ENCODE results near the gene GIT2. TPM values are rescaled to one million over a fixed set of nuclear protein-coding genes. Genes with fewer than 3 reads are reported as not detected.

GIT2 gene
- total and polyA plus RNA-seq, 2 of the 8 experiments (the other 6 are each of a cell fraction or from before 2014, with no cell fraction given), result 9.6 to 20.7 TPM

DNA sequence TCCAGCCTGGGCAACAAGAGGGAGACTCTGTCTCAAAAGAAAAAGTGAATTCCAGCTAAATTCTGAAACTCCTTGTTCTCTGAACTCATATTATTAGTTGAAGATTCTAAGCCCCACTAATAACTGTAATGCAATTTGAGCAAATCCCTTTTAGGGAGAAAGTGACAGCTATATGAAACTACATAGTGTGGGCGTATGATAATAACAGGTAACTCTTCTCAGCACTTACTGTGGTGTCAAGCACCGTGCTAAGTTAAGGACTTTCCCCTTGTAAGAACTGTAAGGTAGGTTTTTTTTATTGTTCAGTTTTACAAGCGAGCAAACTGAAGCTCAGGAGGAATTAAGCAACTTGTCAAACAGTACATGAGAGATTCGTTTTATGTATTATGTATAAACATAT lies 8.4 kb upstream of the GIT2 start:
- FAIRE-seq, result no peak
- no peak overlapping the region for H4K5ac ChIP-seq (ENCODE audit: insufficient read length, low read depth, low read length)
- no peak overlapping the region for H2BK120ac ChIP-seq (replicated peaks; ENCODE audit: low read depth, low read length)
- no peak overlapping the region for H2BK20ac ChIP-seq (ENCODE audit: low read length)
- H3K4me1 ChIP-seq (replicated peaks in 1 of 4; ENCODE audit: control insufficient read depth in 3 of 4, insufficient read depth in 4 of 4, low read length in 3 of 4), result peaks cover 0 to 6% (median 4%) of the 10 kb centered on the region in 4 experiments; a peak in 4 of 7 replicates
- no peak overlapping the region for H3K27ac ChIP-seq (ENCODE audit: low read depth, low read length)
- no peaks in the 10 kb centered on the region for H3K79me2 ChIP-seq (ENCODE audit: control insufficient read depth in 1 of 2, insufficient read depth in 2 of 2, low read length in 2 of 2)
- no peaks in the 10 kb centered on the region for H3K79me1 ChIP-seq (ENCODE audit: low read depth, low read length)
- H3K23me2 ChIP-seq (ENCODE audit: low read depth, low read length), result peaks cover 6% of the 10 kb centered on the region
- ChIA-PET CTCF (ENCODE audit: partially characterized antibody) (interaction anchor here (0.6 to 1.4 kb wide), 2 partner anchors 16 to 575 kb away, joined by 3 read pairs; no protein-coding TSS in a partner anchor), POLR2A (ENCODE audit: partially characterized antibody) (interaction anchor here (0.6 to 0.7 kb wide), 2 partner anchors 22 to 44 kb away, joined by 3 read pairs; no protein-coding TSS in a partner anchor)
- DNase-seq (ENCODE audit: low read depth in 1 of 2, low spot score in 2 of 2), result no peak
- no peak overlapping the region for H3K23ac ChIP-seq (ENCODE audit: insufficient read length)
- H3K36me3 ChIP-seq (ENCODE audit: control insufficient read depth in 2 of 4, insufficient read depth in 4 of 4, low read length in 3 of 4), result no peaks in the 10 kb centered on the region
- no peak overlapping the region for H2AK5ac ChIP-seq (ENCODE audit: low read depth, low read length)
- H3K9me3 ChIP-seq (ENCODE audit: insufficient read depth in 2 of 2, low read depth in 1 of 2, low read length in 1 of 2), result no peaks in the 10 kb centered on the region
- no peak overlapping the region for H3K4ac ChIP-seq (replicated peaks; ENCODE audit: insufficient read length, low read depth, low read length)
- H3K9ac ChIP-seq (replicated peaks in 1 of 4; ENCODE audit: extremely low read depth in 1 of 4, low read depth in 3 of 4, low read length in 3 of 4), result no peak overlapping the region
- H2BK12ac ChIP-seq (ENCODE audit: low read depth, low read length), result no peak overlapping the region
- no peak overlapping the region for H2BK5ac ChIP-seq (ENCODE audit: low read depth, low read length)
- H4K91ac ChIP-seq (replicated peaks; ENCODE audit: insufficient read length, low read length), result no peak overlapping the region
- H2BK15ac ChIP-seq (ENCODE audit: low read length), result no peak overlapping the region
- H3K14ac ChIP-seq (ENCODE audit: insufficient read length), result no peak overlapping the region
- no peak overlapping the region for H3K18ac ChIP-seq (ENCODE audit: extremely low read depth, low read length)
- 90% methylated on average over 4 of the region's 4 CpGs; no CpG with 5 or more reads in 1 of the 2 experiments for WGBS, 2 experiments (ENCODE audit: extremely low coverage in 1 of 2, insufficient coverage in 1 of 2, insufficient read length in 1 of 2, insufficient replicate concordance in 2 of 2, low coverage in 1 of 2, low lambda C conversion rate in 2 of 2, missing lambda C conversion rate in 1 of 2)
- peaks cover 0 to 2% of the 10 kb centered on the region in 2 experiments for H4K20me1 ChIP-seq (replicated peaks in 1 of 2; ENCODE audit: control insufficient read depth in 1 of 2, insufficient read depth in 2 of 2, low read length in 2 of 2)
- no peak overlapping the region for H3K4me2 ChIP-seq (ENCODE audit: insufficient read depth in 1 of 2, low read depth in 2 of 2, low read length in 2 of 2)
- H3K27me3 ChIP-seq (replicated peaks in 1 of 4; ENCODE audit: control insufficient read depth in 3 of 4, extremely low read depth in 1 of 4, insufficient read depth in 3 of 4, low read length in 3 of 4), result peaks cover 0 to 9% (median 7%) of the 10 kb centered on the region in 4 experiments; a peak in 5 of 7 replicates
- H3K56ac ChIP-seq (replicated peaks; ENCODE audit: insufficient read length, low read depth, low read length), result no peak overlapping the region
- no peak overlapping the region for H2AFZ ChIP-seq (ENCODE audit: low read length)
- H4K8ac ChIP-seq (ENCODE audit: extremely low read depth, insufficient read depth, low read length), result no peak overlapping the region
- no peak overlapping the region for H3K4me3 ChIP-seq (ENCODE audit: extremely low read depth in 1 of 4, insufficient read depth in 2 of 4, low read depth in 3 of 4, low read length in 4 of 4)
- no peak for TF ChIP-seq FOSL1 (IDR thresholded peaks at IDR 0.05; ENCODE audit: insufficient read depth, low read depth, low read length)
- TF ChIP-seq GABPA (IDR thresholded peaks at IDR 0.05; ENCODE audit: borderline replicate concordance, insufficient read depth, low read length), result no peak
- no peak for TF ChIP-seq KDM5A (IDR thresholded peaks at IDR 0.05; ENCODE audit: low read length)
- TF ChIP-seq, protein P1, sequence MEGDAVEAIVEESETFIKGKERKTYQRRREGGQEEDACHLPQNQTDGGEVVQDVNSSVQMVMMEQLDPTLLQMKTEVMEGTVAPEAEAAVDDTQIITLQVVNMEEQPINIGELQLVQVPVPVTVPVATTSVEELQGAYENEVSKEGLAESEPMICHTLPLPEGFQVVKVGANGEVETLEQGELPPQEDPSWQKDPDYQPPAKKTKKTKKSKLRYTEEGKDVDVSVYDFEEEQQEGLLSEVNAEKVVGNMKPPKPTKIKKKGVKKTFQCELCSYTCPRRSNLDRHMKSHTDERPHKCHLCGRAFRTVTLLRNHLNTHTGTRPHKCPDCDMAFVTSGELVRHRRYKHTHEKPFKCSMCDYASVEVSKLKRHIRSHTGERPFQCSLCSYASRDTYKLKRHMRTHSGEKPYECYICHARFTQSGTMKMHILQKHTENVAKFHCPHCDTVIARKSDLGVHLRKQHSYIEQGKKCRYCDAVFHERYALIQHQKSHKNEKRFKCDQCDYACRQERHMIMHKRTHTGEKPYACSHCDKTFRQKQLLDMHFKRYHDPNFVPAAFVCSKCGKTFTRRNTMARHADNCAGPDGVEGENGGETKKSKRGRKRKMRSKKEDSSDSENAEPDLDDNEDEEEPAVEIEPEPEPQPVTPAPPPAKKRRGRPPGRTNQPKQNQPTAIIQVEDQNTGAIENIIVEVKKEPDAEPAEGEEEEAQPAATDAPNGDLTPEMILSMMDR (IDR thresholded peaks at IDR 0.05; ENCODE audit: control extremely low read depth in 1 of 3, insufficient read depth in 1 of 3, low read depth in 1 of 3, low read length in 3 of 3), result no peak
- no peak for TF ChIP-seq SIRT6 (IDR thresholded peaks at IDR 0.05; ENCODE audit: low read length)
- TF ChIP-seq TAF7 (optimal IDR thresholded peaks at IDR 0.05; ENCODE audit: borderline replicate concordance, low read depth, low read length), result no peak
- no peak for TF ChIP-seq ASH2L (IDR thresholded peaks at IDR 0.05; ENCODE audit: low read length)
- no peak for TF ChIP-seq PHF8 (conservative IDR thresholded peaks at IDR 0.05; ENCODE audit: low read depth, low read length)
- TF ChIP-seq EGR1 (IDR thresholded peaks at IDR 0.05; ENCODE audit: borderline replicate concordance, low read depth, low read length), result no peak
- TF ChIP-seq TAF1 (IDR thresholded peaks at IDR 0.05; ENCODE audit: low read depth, low read length), result no peak
- TF ChIP-seq EP300 (IDR thresholded peaks at IDR 0.05; ENCODE audit: borderline replicate concordance in 1 of 2, low read depth in 2 of 2, low read length in 2 of 2), result no peak
